Measurements from ENCODE around the gene ZNF772. TPM values are rescaled to one million over a fixed set of nuclear protein-coding genes. Genes with fewer than 3 reads are reported as not detected.
"Not testable (repeated sequence)": the region's sequence is repeated elsewhere in the genome, so short reads cannot be mapped to it uniquely, and the experiment has no call there.

Gene ZNF772
- total RNA-seq, 1 experiment from 2014 or later = 6.2 TPM

GRCh38 chr19:57487477-57488298 is 10.3 kb upstream of the ZNF772 start, which contains the start of gene ZNF419:
ZNF419 (plus strand) TSS chr19:57487750; CDS start chr19:57487951, 201 bp downstream.
- H3K4me1 ChIP-seq (ENCODE audit: control insufficient read depth, insufficient read depth, low read length); CTCF ChIA-PET; intact Hi-C loops (cut with micrococcal nuclease; ENCODE audit: unreplicated experiment); in situ Hi-C loops (cut with HindIII; ENCODE audit: low pct_unique_long_range_greater_than_20kb, low sequenced_read_pairs); H3K36me3 ChIP-seq (ENCODE audit: control insufficient read depth, insufficient read depth, low read length); H3K9me3 ChIP-seq (ENCODE audit: control insufficient read depth, insufficient read depth, low read depth, low read length); H3K27me3 ChIP-seq (ENCODE audit: control insufficient read depth, insufficient read depth, low read length); POLR2A ChIA-PET; BruUV-seq (replicated peaks): not testable (repeated sequence)
- H3K27ac ChIP-seq (ENCODE audit: low read length) = peak within 1 kb of the TSS; percentile 62
- peak; percentile 100 for ATAC-seq
- DNase-seq (ENCODE audit: low read depth, low spot score) = peak; percentile 76
- TF ChIP-seq POLR2AphosphoS5 (IDR thresholded peaks at IDR 0.05; ENCODE audit: low read depth, low read length) (peak; percentile 59), REST (IDR thresholded peaks at IDR 0.05; ENCODE audit: insufficient read depth in 1 of 2, low read depth in 2 of 2, low read length in 1 of 2) (0 out of 4 replicates have a peak, but pooled peaks of 1 of the 2 experiments have one; percentile 9)
- peak within 1 kb of the TSS; percentile 77 to 88 for H3K4me3 ChIP-seq (ENCODE audit: low read depth in 2 of 2, low read length in 2 of 2)

GRCh38 chr19:57473646-57474045 is 3.7 kb downstream of the ZNF772 start:
- no peak for DNase-seq (ENCODE audit: low read depth, low spot score)
- Histone ChIP-seq H3K4me1 (ENCODE audit: control insufficient read depth, insufficient read depth, low read length) (no peaks in the 10 kb centered on the region), H3K27me3 (ENCODE audit: control insufficient read depth, insufficient read depth, low read length) (no peaks in the 10 kb centered on the region), H3K9me3 (ENCODE audit: control insufficient read depth, insufficient read depth, low read depth, low read length) (peaks cover 90% of the 10 kb centered on the region), H3K36me3 (ENCODE audit: control insufficient read depth, insufficient read depth, low read length) (no peaks in the 10 kb centered on the region), H3K4me3 (ENCODE audit: low read depth in 2 of 2, low read length in 2 of 2) (no peak overlapping the region), H3K27ac (ENCODE audit: low read length) (no peak overlapping the region)
- intact Hi-C loops (cut with micrococcal nuclease; ENCODE audit: unreplicated experiment) = no loop called here
- ChIA-PET CTCF (no interaction called here), POLR2A (no interaction called here)
- TF ChIP-seq REST (IDR thresholded peaks at IDR 0.05; ENCODE audit: insufficient read depth in 1 of 2, low read depth in 2 of 2, low read length in 1 of 2) = no peak
- no peak for TF ChIP-seq CTCF (IDR thresholded peaks at IDR 0.05)
- no peak for TF ChIP-seq POLR2AphosphoS5 (IDR thresholded peaks at IDR 0.05; ENCODE audit: low read depth, low read length)
- no peak for TF ChIP-seq SIN3A (IDR thresholded peaks at IDR 0.05; ENCODE audit: borderline replicate concordance, insufficient read depth, low read depth, low read length)
- no peak for ATAC-seq
- BruUV-seq (replicated peaks) = no TSS peak
- in situ Hi-C loops (cut with HindIII; ENCODE audit: low pct_unique_long_range_greater_than_20kb, low sequenced_read_pairs) = no loop called here

Measured in Panc1 (cell line).